ENCODE measurements around the gene RBFOX2. TPM values are rescaled to one million over a fixed set of nuclear protein-coding genes. Genes with fewer than 3 reads are reported as not detected.

RBFOX2 gene
- total and polyA plus RNA-seq, 2 experiments from 2014 or later, result 88.8 to 131 TPM

GRCh38 chr22:35860087-35860733, 168.4 kb downstream of the RBFOX2 start (continued):
- TF ChIP-seq CTCF (conservative IDR thresholded peaks at IDR 0.05; ENCODE audit: low read depth in 2 of 2), result no peak
- TF ChIP-seq NANOG (IDR thresholded peaks at IDR 0.05; ENCODE audit: borderline replicate concordance), result no peak
- TF ChIP-seq ZNF114 (CRISPR knock-in tag; IDR thresholded peaks at IDR 0.05), result no peak
- TF ChIP-seq ETS1 (IDR thresholded peaks at IDR 0.05), result no peak
- no peak for TF ChIP-seq ZNF331 (CRISPR knock-in tag; IDR thresholded peaks at IDR 0.05; ENCODE audit: low read depth)
- no peak for TF ChIP-seq JUNB (IDR thresholded peaks at IDR 0.05; ENCODE audit: unreplicated experiment)
- TF ChIP-seq EZH2phosphoT487 (IDR thresholded peaks at IDR 0.05; ENCODE audit: unreplicated experiment), result no peak
- TF ChIP-seq STAT1 (IDR thresholded peaks at IDR 0.05; ENCODE audit: unreplicated experiment), result no peak
- TF ChIP-seq REST (IDR thresholded peaks at IDR 0.05; ENCODE audit: unreplicated experiment), result no peak

DNA sequence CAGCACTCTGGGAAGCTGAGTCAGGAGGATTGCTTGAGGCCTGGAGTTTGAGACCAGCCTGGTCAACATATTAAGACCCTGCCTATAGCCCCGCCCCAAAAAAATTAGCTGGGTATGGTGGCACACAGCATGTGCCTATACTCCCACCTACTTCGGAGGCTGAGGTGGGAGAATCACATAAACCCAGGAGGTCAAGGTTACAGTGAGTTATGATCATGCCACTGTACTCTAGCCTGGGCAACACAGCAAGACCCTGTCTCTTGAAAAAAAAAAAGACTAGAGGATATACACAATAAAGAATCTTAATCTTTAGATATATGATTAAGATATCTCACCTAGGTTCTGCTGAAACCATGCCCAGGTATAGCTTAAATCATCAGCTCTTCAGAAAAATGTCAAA, 174.3 kb downstream of the RBFOX2 start:
- Histone ChIP-seq H4K20me1 (replicated peaks; ENCODE audit: insufficient read depth) (peaks cover 15% of the 10 kb centered on the region), H3F3A (replicated peaks; ENCODE audit: low read depth) (no peaks in the 10 kb centered on the region), H3K79me2 (replicated peaks; ENCODE audit: insufficient read depth) (peaks cover 66% of the 10 kb centered on the region), H3K4me1 (ENCODE audit: insufficient read depth) (peaks cover 10% of the 10 kb centered on the region), H3K36me3 (ENCODE audit: insufficient read depth) (no peaks in the 10 kb centered on the region), H3K4me3 (no peak overlapping the region), H3K27me3 (ENCODE audit: insufficient read depth) (no peaks in the 10 kb centered on the region), H3K27ac (ENCODE audit: low read depth) (no peak overlapping the region), H3K4me2 (no peak overlapping the region), H3K9me2 (ENCODE audit: insufficient read depth) (no peaks in the 10 kb centered on the region), H2AFZ (no peak overlapping the region)
- Mint-ChIP-seq H3K4me1 (peaks cover 30% of the 10 kb centered on the region), H3K4me3 (no peak overlapping the region), H3K27ac (no peak overlapping the region), H3K9me3 (no peaks in the 10 kb centered on the region), H3K27me3 (ENCODE audit: insufficient read depth, low read depth, poor library complexity) (peaks cover 6% of the 10 kb centered on the region), H3K36me3 (ENCODE audit: low read depth) (no peaks in the 10 kb centered on the region)
- no peak for TF ChIP-seq ZNF462 (CRISPR knock-in tag; IDR thresholded peaks at IDR 0.05)
- no peak for DNase-seq (ENCODE audit: low spot score)
- ATAC-seq, result no peak

Measured in GM23338 (cell line).